Kidney (tissue), 14 donors: ENCODE measurements around the gene PSEN2. TPM values are rescaled to one million over a fixed set of nuclear protein-coding genes. Genes with fewer than 3 reads are reported as not detected.

Experiments
- DNase-seq, 5 donors: peaks; one replicate each; pipeline ENCODE4 v3.0.0-alpha.2; 2013 to 2020
- FAIRE-seq: peaks from 2 replicates; lab custom pipeline; 2012; peaks lifted over from hg19 to GRCh38; lab: Jason Lieb, UNC
- H3K27ac ChIP-seq, 2 donors: one replicate each; pipeline ENCODE4 v1.7.0; 2013; ENCODE audit warnings: low read depth in 2 of 2, low read length in 2 of 2, inconsistent platforms in 1 of 2
- H3K27me3 ChIP-seq: one replicate; pipeline ENCODE4 v1.7.1; 2013; ENCODE audit warnings: low read length, inconsistent platforms; ENCODE audit not compliant: control insufficient read depth, insufficient read depth
- H3K36me3 ChIP-seq, 3 donors: one replicate each; pipeline versions ENCODE4 v1.7.0 to v1.7.1; 2013; ENCODE audit warnings: low read length in 3 of 3, control low read depth in 1 of 3, inconsistent platforms in 1 of 3; ENCODE audit not compliant: insufficient read depth in 3 of 3, control insufficient read depth in 2 of 3
- H3K4me1 ChIP-seq, 3 donors: one replicate each; pipeline versions ENCODE4 v1.7.0 to v1.7.1; 2013; ENCODE audit warnings: low read length in 3 of 3, inconsistent platforms in 1 of 3, low read depth in 1 of 3; ENCODE audit not compliant: control insufficient read depth in 2 of 3, insufficient read depth in 2 of 3
- H3K4me3 ChIP-seq, 3 donors: one replicate each; pipeline versions ENCODE4 v1.7.0 to v1.8.1; 2013; ENCODE audit warnings: low read length in 3 of 3, control low read depth in 1 of 3, inconsistent platforms in 1 of 3
- H3K9ac ChIP-seq, 3 donors: one replicate each; pipeline versions ENCODE4 v1.7.0 to v1.7.1; 2013; ENCODE audit warnings: low read length in 3 of 3, control low read depth in 1 of 3, inconsistent platforms in 1 of 3
- H3K9me3 ChIP-seq, 3 donors: one replicate each; pipeline versions ENCODE4 v1.7.0 to v1.7.1; 2013; ENCODE audit warnings: low read length in 3 of 3, control low read depth in 1 of 3, inconsistent platforms in 1 of 3; ENCODE audit not compliant: control insufficient read depth in 2 of 3, insufficient read depth in 1 of 3
- intact Hi-C: fragments of 100-400 bp; cut with DNase I; formaldehyde crosslinking; loops from one replicate; pipeline ENCODE4 v1.11.1; 2022
- polyA plus RNA-seq: library from polyadenylated mRNA; stranded (reverse); fragments of 350-450 nt; fragmentation: Illumina TruSeq; extraction: RNeasy Lipid Tissue Mini Kit (QIAGEN cat#74804); gene quantifications from one replicate; pipeline ENCODE4 v1.2.3, GENCODE V29; 2014; ENCODE audit warnings: low read depth, low replicate concordance; ENCODE audit not compliant: insufficient read depth
- total RNA-seq: library from RNA; stranded (reverse); fragmentation: NEBNext Ultra II Directional; extraction: Animal tissue kit (Norgen Biotek cat#: 25700); gene quantifications from one replicate; pipeline ENCODE4 v1.2.1, GENCODE V29; 2021
- TF ChIP-seq, protein P1 (sequence below): IDR thresholded peaks from 3 replicates; pipeline ENCODE4 v1.5.1; 2012; ENCODE audit warnings: mild to moderate bottlenecking, moderate library complexity, borderline replicate concordance; ENCODE audit not compliant: insufficient read depth; ENCODE audit errors: extremely low read depth
- donor health status: control.
- donor health status: control.
- donor health status: control.
- donor health status: control.
- donor health status: control.
- donor health status: DM: yes; HTN: yes; CAD: no.
- donor health status: Normal renal cell carcinoma (clear cell type).

Gene PSEN2
- total and polyA plus RNA-seq, 2 donors from 2014 or later = 22.6 to 25.6 TPM

DNA sequence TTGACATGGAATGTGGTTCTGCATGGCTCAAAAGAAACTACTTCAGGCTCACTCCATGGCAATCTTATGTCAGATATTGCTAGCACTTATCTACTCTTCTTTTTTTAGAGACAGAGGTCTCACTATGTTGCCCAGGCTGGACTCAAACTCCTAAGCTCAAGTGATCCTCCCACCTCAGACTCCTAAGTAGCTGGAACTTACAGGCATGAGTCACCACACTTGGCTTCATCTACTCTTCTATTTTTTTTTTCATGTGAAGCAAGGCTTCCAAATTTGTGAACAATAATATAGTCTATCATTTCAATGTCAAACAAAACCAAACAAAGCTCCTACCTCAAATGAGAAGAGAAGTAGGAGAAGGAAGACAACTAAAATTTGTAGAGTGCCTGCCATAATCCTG lies 7.5 kb upstream of the PSEN2 start:
- H3K27ac ChIP-seq = no peak overlapping the region
- H3K9ac ChIP-seq = no peak overlapping the region
- H3K4me3 ChIP-seq = no peak overlapping the region
- H3K4me1 ChIP-seq = no peaks in the 10 kb centered on the region
- no peaks in the 10 kb centered on the region for H3K36me3 ChIP-seq
- FAIRE-seq (no peak), DNase-seq (no peak)
- H3K9me3 ChIP-seq = no peaks in the 10 kb centered on the region
- TF ChIP-seq, protein P1, sequence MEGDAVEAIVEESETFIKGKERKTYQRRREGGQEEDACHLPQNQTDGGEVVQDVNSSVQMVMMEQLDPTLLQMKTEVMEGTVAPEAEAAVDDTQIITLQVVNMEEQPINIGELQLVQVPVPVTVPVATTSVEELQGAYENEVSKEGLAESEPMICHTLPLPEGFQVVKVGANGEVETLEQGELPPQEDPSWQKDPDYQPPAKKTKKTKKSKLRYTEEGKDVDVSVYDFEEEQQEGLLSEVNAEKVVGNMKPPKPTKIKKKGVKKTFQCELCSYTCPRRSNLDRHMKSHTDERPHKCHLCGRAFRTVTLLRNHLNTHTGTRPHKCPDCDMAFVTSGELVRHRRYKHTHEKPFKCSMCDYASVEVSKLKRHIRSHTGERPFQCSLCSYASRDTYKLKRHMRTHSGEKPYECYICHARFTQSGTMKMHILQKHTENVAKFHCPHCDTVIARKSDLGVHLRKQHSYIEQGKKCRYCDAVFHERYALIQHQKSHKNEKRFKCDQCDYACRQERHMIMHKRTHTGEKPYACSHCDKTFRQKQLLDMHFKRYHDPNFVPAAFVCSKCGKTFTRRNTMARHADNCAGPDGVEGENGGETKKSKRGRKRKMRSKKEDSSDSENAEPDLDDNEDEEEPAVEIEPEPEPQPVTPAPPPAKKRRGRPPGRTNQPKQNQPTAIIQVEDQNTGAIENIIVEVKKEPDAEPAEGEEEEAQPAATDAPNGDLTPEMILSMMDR = no peak
- intact Hi-C loops = no loop called here
- no peaks in the 10 kb centered on the region for H3K27me3 ChIP-seq

DNA sequence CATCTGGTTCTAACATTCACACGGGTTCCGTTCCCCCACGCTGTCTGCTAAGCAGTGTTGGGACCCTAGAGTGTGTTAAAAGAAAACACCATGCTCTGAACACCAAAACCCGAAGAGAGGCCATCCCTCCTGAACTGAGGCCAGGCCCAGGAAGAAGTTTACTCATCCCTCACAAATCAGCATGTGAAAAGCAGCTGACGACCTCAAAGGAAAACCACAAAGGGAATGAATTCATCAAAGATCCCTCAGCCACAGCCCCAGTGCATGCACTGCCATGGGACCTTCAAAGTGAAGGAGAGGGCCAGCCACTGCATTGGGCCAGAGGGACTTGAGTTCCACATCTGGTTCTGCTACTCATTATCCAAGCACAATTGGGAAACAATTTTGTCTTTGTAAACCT lies 7.0 kb upstream of the PSEN2 start:
- no peak overlapping the region for H3K9ac ChIP-seq
- no peak for DNase-seq
- no peaks in the 10 kb centered on the region for H3K4me1 ChIP-seq
- intact Hi-C loops = no loop called here
- no peak for FAIRE-seq
- H3K36me3 ChIP-seq = no peaks in the 10 kb centered on the region
- H3K9me3 ChIP-seq = no peaks in the 10 kb centered on the region
- no peak overlapping the region for H3K4me3 ChIP-seq
- H3K27me3 ChIP-seq = no peaks in the 10 kb centered on the region
- no peak overlapping the region for H3K27ac ChIP-seq
- TF ChIP-seq, protein P1 = no peak

DNA sequence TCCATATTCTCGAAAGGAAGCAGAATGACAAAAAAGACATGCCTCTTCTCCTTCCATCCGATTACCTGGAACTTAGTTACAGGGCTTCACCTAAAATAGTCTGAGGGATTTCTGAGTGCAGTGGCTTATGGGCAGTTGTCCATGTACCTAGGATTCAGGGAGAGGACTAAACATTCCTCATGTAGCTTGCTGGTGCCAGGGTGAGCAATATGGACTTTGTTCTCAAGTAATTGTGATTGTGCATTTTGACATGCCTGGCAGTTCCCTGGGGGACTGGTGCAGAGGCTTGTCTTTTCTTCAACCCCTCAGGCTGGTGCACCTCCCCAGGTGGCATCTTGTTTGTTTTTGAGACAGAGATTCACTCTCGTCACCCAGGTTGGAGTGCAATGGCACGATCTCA lies 6.1 kb upstream of the PSEN2 start:
- no peak overlapping the region for H3K9ac ChIP-seq
- no peaks in the 10 kb centered on the region for H3K4me1 ChIP-seq
- no peak overlapping the region for H3K4me3 ChIP-seq
- no peaks in the 10 kb centered on the region for H3K9me3 ChIP-seq
- no peaks in the 10 kb centered on the region for H3K36me3 ChIP-seq
- no peaks in the 10 kb centered on the region for H3K27me3 ChIP-seq
- intact Hi-C loops = no loop called here
- TF ChIP-seq, protein P1 = no peak
- H3K27ac ChIP-seq = no peak overlapping the region
- FAIRE-seq = no peak
- DNase-seq = no peak

DNA sequence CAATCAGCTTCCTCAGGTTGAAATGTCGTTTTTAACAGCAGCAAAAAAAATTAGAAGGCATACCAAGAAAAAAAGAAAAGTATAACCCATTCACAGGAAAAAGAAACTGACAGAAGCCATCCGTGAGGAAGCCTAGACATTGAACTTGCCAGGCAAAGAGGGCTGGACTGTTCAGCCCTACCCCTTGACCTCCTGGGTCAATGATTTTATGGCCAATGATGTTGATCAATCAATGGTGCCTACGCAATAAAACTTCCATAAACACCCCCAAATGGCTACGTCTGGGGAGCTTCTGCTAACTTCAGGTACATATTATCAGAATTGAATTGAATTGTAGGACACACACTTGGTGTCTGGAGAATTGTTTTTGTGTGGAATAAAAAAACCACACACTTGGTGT lies 4.8 kb upstream of the PSEN2 start:
- no peak overlapping the region for H3K9ac ChIP-seq
- H3K4me3 ChIP-seq = no peak overlapping the region
- no peaks in the 10 kb centered on the region for H3K36me3 ChIP-seq
- H3K9me3 ChIP-seq = no peaks in the 10 kb centered on the region
- no peak overlapping the region for H3K27ac ChIP-seq
- FAIRE-seq (no peak), DNase-seq (no peak)
- TF ChIP-seq, protein P1 = no peak
- H3K4me1 ChIP-seq = peaks cover 0 to 2% (median 0%) of the 10 kb centered on the region in 3 donors
- intact Hi-C loops = no loop called here
- no peaks in the 10 kb centered on the region for H3K27me3 ChIP-seq
